SW480 (cell line): ENCODE results near the gene LRRC4C.
"Not testable (repeated sequence)": the region's sequence is repeated elsewhere in the genome, so short reads cannot be mapped to it uniquely, and the experiment has no call there.

Source experiments
- DNase-seq: peaks from one replicate; pipeline ENCODE4 v3.0.0-alpha.2; 2016; ENCODE audit warnings: low spot score

Gene LRRC4C

GRCh38 chr11:40228662-40229061 is 1230.8 kb downstream of the LRRC4C start:
- DNase-seq, result no peak

GRCh38 chr11:40227730-40228129 is 1231.7 kb downstream of the LRRC4C start:
- peak; percentile 46 for DNase-seq

- no peak for DNase-seq
Measured at GRCh38 chr11:40226654-40227053, 1232.8 kb downstream of the LRRC4C start.

- no peak for DNase-seq
Measured at GRCh38 chr11:40223596-40224330, 1235.7 kb downstream of the LRRC4C start.

- DNase-seq, result no peak
Measured at GRCh38 chr11:40219401-40219800, 1240.1 kb downstream of the LRRC4C start.

GRCh38 chr11:40215556-40215955 is 1243.9 kb downstream of the LRRC4C start:
- no peak for DNase-seq

GRCh38 chr11:40207416-40207815 is 1252.0 kb downstream of the LRRC4C start:
- no peak for DNase-seq

GRCh38 chr11:40204228-40204627 is 1255.2 kb downstream of the LRRC4C start:
- no peak for DNase-seq

GRCh38 chr11:40203606-40204005 is 1255.8 kb downstream of the LRRC4C start:
- no peak for DNase-seq

- DNase-seq, result no peak
Measured at GRCh38 chr11:40202589-40203270, 1256.7 kb downstream of the LRRC4C start.

GRCh38 chr11:40192590-40192989 is 1266.9 kb downstream of the LRRC4C start:
- not testable (repeated sequence) for DNase-seq

GRCh38 chr11:40190294-40190693 is 1269.2 kb downstream of the LRRC4C start:
- no peak for DNase-seq

- DNase-seq, result no peak
Measured at GRCh38 chr11:40188848-40189247, 1270.6 kb downstream of the LRRC4C start.

- no peak for DNase-seq
Measured at GRCh38 chr11:40187295-40187694, 1272.2 kb downstream of the LRRC4C start.

- peak; percentile 29 for DNase-seq
Measured at GRCh38 chr11:40186437-40187263, 1272.8 kb downstream of the LRRC4C start.

- no peak for DNase-seq
Measured at GRCh38 chr11:40185793-40186192, 1273.7 kb downstream of the LRRC4C start.

- DNase-seq, result no peak
Measured at GRCh38 chr11:40183073-40184064, 1276.1 kb downstream of the LRRC4C start.

GRCh38 chr11:40179541-40179940 is 1279.9 kb downstream of the LRRC4C start:
- DNase-seq, result no peak

- no peak for DNase-seq
Measured at GRCh38 chr11:40178470-40178869, 1281.0 kb downstream of the LRRC4C start.

GRCh38 chr11:40175980-40176379 is 1283.5 kb downstream of the LRRC4C start:
- DNase-seq, result no peak

GRCh38 chr11:40170078-40170477 is 1289.4 kb downstream of the LRRC4C start:
- peak; percentile 89 for DNase-seq
